ENCODE measurements around the gene FOXP2. TPM values are rescaled to one million over a fixed set of nuclear protein-coding genes. Genes with fewer than 3 reads are reported as not detected.
"Not testable (repeated sequence)": the region's sequence is repeated elsewhere in the genome, so short reads cannot be mapped to it uniquely, and the experiment has no call there.

FOXP2 gene
- total RNA-seq, 1 donor from 2014 or later: 13.9 TPM

DNA sequence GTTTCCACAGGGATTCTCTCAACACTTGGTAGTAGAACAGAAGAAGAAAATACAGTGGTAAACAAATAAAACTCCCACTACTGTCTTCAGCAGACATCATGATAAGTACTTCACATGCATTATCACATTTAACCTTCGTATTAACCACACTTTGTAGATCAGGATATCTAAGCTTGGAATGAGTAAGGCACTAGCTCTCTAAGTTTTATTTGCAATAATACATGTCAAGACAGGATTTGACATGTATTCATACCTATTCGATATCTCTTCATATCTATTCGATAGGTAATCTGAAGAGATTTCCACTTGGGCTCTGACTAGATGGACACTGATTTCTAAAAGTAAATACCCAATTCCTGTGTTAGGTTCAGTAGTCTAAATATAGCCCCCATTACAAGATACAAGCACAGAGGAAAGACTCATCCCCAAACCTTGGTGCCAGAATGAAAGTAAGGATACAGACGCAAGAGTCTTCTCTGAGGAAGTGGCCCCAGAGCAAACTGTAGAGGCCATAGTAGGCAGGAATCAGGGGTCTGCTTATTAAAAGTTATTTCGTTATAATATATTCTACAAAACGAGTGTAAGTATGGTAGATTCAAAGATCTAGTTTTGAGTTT is 58.4 kb downstream of the FOXP2 start:
- peaks cover 6% of the 10 kb centered on the region for H3K36me3 Mint-ChIP-seq
- no peaks in the 10 kb centered on the region for H3K27me3 Mint-ChIP-seq (ENCODE audit: low read depth)
- H3K4me3 Mint-ChIP-seq: no peak overlapping the region
- peaks cover 10% of the 10 kb centered on the region for H3K9me3 Mint-ChIP-seq
- no peak overlapping the region for H3K27ac Mint-ChIP-seq
- no peak for DNase-seq (ENCODE audit: low spot score in 2 of 2, unreplicated experiment in 2 of 2)
- TF ChIP-seq, protein P1, sequence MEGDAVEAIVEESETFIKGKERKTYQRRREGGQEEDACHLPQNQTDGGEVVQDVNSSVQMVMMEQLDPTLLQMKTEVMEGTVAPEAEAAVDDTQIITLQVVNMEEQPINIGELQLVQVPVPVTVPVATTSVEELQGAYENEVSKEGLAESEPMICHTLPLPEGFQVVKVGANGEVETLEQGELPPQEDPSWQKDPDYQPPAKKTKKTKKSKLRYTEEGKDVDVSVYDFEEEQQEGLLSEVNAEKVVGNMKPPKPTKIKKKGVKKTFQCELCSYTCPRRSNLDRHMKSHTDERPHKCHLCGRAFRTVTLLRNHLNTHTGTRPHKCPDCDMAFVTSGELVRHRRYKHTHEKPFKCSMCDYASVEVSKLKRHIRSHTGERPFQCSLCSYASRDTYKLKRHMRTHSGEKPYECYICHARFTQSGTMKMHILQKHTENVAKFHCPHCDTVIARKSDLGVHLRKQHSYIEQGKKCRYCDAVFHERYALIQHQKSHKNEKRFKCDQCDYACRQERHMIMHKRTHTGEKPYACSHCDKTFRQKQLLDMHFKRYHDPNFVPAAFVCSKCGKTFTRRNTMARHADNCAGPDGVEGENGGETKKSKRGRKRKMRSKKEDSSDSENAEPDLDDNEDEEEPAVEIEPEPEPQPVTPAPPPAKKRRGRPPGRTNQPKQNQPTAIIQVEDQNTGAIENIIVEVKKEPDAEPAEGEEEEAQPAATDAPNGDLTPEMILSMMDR (IDR thresholded peaks at IDR 0.05; ENCODE audit: unreplicated experiment): no peak
- no peaks in the 10 kb centered on the region for H3K4me1 Mint-ChIP-seq

DNA sequence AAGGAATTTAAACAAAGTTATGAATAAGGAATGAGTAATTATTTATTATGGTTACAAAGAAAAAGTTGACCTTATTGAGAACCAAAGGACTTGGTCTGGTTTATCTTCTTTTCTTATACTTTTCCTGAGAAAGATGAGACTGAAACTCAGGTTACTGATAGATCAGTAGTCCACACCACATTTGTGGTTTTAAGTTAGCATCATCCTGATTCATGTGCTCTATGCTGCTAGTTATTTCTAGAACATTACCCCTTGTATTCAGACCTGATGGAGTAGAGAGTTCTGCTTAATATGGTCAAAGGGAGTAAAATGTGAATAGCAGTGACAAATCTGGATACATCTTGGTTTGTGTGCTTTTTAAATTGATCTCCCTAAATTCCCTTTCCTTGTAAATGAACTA is 63.8 kb downstream of the FOXP2 start:
- no peaks in the 10 kb centered on the region for H3K27me3 Mint-ChIP-seq (ENCODE audit: low read depth)
- H3K4me3 Mint-ChIP-seq: no peak overlapping the region
- TF ChIP-seq, protein P1 (IDR thresholded peaks at IDR 0.05; ENCODE audit: unreplicated experiment): no peak
- H3K36me3 Mint-ChIP-seq: peaks cover 6% of the 10 kb centered on the region
- DNase-seq (ENCODE audit: low spot score in 2 of 2, unreplicated experiment in 2 of 2): no peak
- no peak overlapping the region for H3K27ac Mint-ChIP-seq
- H3K4me1 Mint-ChIP-seq: peaks cover 13% of the 10 kb centered on the region
- peaks cover 10% of the 10 kb centered on the region for H3K9me3 Mint-ChIP-seq

DNA sequence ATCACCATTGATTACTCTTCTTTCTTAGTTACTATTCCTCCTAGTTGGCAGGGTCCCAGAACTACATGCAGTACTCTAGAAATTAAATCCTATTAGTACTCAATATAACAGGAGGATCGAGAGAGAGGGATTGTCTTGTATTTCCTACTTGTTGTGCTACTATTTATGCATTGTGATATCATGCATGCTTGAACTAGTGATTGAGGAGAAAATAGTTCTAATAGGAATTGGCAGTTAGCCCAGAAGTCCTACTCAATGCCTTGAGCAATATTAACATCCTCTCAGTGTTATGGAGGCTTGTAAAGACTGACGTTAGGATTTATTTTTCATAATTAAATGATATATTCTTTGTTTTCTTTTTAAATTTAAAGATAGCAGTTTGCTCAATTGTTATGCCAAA is 67.4 kb downstream of the FOXP2 start:
- no peak for DNase-seq (ENCODE audit: low spot score in 2 of 2, unreplicated experiment in 2 of 2)
- TF ChIP-seq, protein P1 (IDR thresholded peaks at IDR 0.05; ENCODE audit: unreplicated experiment): no peak
- Mint-ChIP-seq H3K9me3 (peaks cover 16% of the 10 kb centered on the region), H3K4me1 (peaks cover 13% of the 10 kb centered on the region), H3K27me3 (ENCODE audit: low read depth) (no peaks in the 10 kb centered on the region), H3K36me3 (peaks cover 5% of the 10 kb centered on the region), H3K27ac (peak overlapping the region; percentile 14), H3K4me3 (no peak overlapping the region)

DNA sequence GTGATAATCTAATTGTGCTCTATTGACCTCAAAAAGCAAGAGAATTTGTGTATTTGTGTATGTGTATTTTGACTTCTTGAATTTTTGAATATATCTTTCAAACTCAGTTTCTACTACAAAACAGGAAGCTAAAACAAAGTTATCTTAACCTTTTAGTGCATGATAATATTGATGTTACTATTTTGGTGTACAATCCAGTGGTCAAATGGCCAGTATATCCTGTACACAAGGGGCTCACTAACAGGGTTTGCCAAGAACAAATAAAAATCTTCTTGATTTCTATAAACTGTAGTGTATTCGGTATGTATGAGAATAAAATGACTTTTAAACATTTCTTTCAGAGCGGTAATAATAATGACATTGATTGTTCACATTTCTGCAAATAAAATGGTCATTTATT is 69.6 kb downstream of the FOXP2 start:
- peaks cover 11% of the 10 kb centered on the region for H3K36me3 Mint-ChIP-seq
- H3K27me3 Mint-ChIP-seq (ENCODE audit: low read depth): no peaks in the 10 kb centered on the region
- DNase-seq (ENCODE audit: low spot score in 2 of 2, unreplicated experiment in 2 of 2): no peak
- TF ChIP-seq, protein P1 (IDR thresholded peaks at IDR 0.05; ENCODE audit: unreplicated experiment): no peak
- H3K4me3 Mint-ChIP-seq: no peak overlapping the region
- H3K9me3 Mint-ChIP-seq: peaks cover 24% of the 10 kb centered on the region
- no peak overlapping the region for H3K27ac Mint-ChIP-seq
- peaks cover 13% of the 10 kb centered on the region for H3K4me1 Mint-ChIP-seq

DNA sequence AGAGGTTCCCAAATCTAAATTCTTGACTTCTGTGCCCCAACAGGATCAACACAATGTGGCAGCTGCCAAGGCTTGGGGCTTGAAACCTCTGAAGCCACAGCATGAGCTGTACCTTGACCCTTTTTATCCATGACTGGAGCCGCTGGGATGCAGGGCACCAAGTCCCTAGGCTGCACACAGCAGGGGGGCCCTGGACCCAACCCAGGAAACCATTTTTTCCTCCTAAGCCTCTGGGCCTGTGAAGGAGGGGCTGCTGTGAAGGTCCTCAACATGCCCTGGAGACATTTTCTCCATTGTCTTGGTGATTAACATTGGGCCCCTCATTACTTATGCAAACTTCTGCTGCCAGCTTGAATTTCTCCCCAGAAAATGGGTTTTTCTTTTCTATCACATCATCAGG is 72.6 kb downstream of the FOXP2 start:
- H3K27ac Mint-ChIP-seq: no peak overlapping the region
- no peak for DNase-seq (ENCODE audit: low spot score in 2 of 2, unreplicated experiment in 2 of 2)
- H3K36me3 Mint-ChIP-seq: peaks cover 16% of the 10 kb centered on the region
- TF ChIP-seq, protein P1 (IDR thresholded peaks at IDR 0.05; ENCODE audit: unreplicated experiment): no peak
- H3K4me3 Mint-ChIP-seq: no peak overlapping the region
- H3K9me3 Mint-ChIP-seq: peaks cover 34% of the 10 kb centered on the region
- no peaks in the 10 kb centered on the region for H3K27me3 Mint-ChIP-seq (ENCODE audit: low read depth)
- peaks cover 6% of the 10 kb centered on the region for H3K4me1 Mint-ChIP-seq

DNA sequence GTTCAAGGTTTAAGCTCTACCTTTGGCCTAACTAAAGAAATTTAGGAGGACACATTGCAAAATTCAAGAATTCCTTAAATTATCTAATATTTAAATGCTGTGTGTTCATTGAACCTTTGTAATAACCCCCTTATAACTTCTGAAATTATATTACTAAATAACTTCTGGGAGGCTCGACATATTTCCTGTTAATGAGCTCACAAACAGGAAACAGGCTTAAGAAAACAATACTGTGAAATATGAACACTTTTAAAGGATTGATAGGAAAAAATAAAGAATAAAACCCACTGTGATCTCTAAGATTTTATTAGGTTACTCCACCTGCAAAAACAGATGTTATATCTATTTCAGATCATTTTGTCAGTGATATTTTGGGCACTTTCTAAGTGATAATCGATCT is 74.1 kb downstream of the FOXP2 start:
- H3K4me3 Mint-ChIP-seq: no peak overlapping the region
- peaks cover 34% of the 10 kb centered on the region for H3K9me3 Mint-ChIP-seq
- no peaks in the 10 kb centered on the region for H3K27me3 Mint-ChIP-seq (ENCODE audit: low read depth)
- no peak for DNase-seq (ENCODE audit: low spot score in 2 of 2, unreplicated experiment in 2 of 2)
- H3K27ac Mint-ChIP-seq: no peak overlapping the region
- no peaks in the 10 kb centered on the region for H3K4me1 Mint-ChIP-seq
- TF ChIP-seq, protein P1 (IDR thresholded peaks at IDR 0.05; ENCODE audit: unreplicated experiment): no peak
- peaks cover 16% of the 10 kb centered on the region for H3K36me3 Mint-ChIP-seq

DNA sequence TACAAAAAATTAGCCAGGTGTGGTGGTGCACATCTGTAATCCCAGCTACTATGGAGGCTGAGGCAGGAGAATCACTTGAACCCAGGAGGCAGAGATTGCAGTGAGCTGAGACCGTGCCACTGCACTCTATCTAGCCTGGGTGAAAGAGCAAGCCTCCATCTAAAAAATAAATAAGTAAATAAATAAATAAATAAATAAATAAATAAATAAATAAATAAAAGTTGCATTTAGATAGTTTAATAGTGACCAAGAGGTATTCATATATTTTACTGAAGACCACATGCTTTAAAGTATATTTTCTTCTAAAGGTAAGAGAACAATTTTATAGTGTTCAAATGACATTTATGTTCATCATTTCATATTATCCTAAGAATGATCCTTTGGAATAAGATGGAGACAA is 82.9 kb downstream of the FOXP2 start:
- not testable (repeated sequence) for DNase-seq (ENCODE audit: low spot score in 2 of 2, unreplicated experiment in 2 of 2); H3K27ac Mint-ChIP-seq; H3K4me1 Mint-ChIP-seq; H3K4me3 Mint-ChIP-seq; H3K9me3 Mint-ChIP-seq; H3K36me3 Mint-ChIP-seq; H3K27me3 Mint-ChIP-seq (ENCODE audit: low read depth)
